ENCODE measurements around the gene PPFIBP1. TPM values are rescaled to one million over a fixed set of nuclear protein-coding genes. Genes with fewer than 3 reads are reported as not detected.

The PPFIBP1 gene
- total and polyA plus RNA-seq, 2 experiments from 2014 or later, result 23.9 to 38.6 TPM

DNA sequence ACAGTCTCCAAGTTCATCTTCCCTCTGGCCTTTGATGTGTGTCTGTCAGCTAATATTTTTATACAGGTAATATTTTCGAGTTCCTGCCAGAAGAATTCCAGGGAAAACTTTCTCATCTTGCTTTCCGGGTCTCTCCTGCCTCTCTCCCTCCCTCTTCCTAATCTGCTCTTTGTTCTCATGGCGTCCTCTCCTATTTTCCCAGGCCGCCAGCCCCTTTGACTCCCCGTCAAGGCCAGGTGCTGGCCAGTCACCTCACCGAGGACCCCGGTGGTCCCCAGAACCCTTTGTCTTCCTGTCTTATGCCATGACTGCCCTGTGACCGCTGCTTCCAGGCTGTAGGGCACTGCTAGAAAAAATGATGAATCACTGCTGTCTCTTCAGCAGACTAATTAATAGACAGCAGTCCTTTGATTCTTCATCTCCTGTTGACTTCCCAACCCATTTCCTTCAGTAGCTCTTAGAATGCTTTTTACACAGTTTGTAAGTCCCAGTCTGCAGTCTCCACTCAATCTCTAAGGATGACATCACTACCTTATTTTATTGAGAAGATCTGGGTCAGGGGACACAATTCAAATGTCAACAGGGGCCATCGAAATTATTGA, 40.7 kb downstream of the PPFIBP1 start:
- Histone ChIP-seq H3K4me3 (no peak overlapping the region), H3K27ac (no peak overlapping the region), H3K79me2 (peaks cover 68% of the 10 kb centered on the region), H4K20me1 (ENCODE audit: insufficient read depth, poor library complexity, severe bottlenecking) (no peaks in the 10 kb centered on the region), H3K4me2 (no peak overlapping the region), H2AFZ (no peak overlapping the region), H3K4me1 (ENCODE audit: insufficient read depth) (no peaks in the 10 kb centered on the region), H3K9me2 (replicated peaks; ENCODE audit: insufficient read depth) (no peaks in the 10 kb centered on the region), H3K27me3 (no peaks in the 10 kb centered on the region), H3K9me3 (ENCODE audit: low read depth) (no peaks in the 10 kb centered on the region), H3K36me3 (replicated peaks; ENCODE audit: insufficient read depth, low read depth) (no peaks in the 10 kb centered on the region)
- 75% methylated on average over 9 of the region's 9 CpGs for WGBS (ENCODE audit: low lambda C conversion rate, missing lambda C conversion rate)
- TF ChIP-seq EZH2 (IDR thresholded peaks at IDR 0.05; ENCODE audit: borderline replicate concordance) (no peak), EZH2phosphoT487 (IDR thresholded peaks at IDR 0.05; ENCODE audit: low read depth, severe bottlenecking, unreplicated experiment) (no peak)
- TF ChIP-seq, protein P1, sequence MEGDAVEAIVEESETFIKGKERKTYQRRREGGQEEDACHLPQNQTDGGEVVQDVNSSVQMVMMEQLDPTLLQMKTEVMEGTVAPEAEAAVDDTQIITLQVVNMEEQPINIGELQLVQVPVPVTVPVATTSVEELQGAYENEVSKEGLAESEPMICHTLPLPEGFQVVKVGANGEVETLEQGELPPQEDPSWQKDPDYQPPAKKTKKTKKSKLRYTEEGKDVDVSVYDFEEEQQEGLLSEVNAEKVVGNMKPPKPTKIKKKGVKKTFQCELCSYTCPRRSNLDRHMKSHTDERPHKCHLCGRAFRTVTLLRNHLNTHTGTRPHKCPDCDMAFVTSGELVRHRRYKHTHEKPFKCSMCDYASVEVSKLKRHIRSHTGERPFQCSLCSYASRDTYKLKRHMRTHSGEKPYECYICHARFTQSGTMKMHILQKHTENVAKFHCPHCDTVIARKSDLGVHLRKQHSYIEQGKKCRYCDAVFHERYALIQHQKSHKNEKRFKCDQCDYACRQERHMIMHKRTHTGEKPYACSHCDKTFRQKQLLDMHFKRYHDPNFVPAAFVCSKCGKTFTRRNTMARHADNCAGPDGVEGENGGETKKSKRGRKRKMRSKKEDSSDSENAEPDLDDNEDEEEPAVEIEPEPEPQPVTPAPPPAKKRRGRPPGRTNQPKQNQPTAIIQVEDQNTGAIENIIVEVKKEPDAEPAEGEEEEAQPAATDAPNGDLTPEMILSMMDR (IDR thresholded peaks at IDR 0.05; ENCODE audit: poor library complexity), result no peak
- DNase-seq (ENCODE audit: low spot score), result no peak

DNA sequence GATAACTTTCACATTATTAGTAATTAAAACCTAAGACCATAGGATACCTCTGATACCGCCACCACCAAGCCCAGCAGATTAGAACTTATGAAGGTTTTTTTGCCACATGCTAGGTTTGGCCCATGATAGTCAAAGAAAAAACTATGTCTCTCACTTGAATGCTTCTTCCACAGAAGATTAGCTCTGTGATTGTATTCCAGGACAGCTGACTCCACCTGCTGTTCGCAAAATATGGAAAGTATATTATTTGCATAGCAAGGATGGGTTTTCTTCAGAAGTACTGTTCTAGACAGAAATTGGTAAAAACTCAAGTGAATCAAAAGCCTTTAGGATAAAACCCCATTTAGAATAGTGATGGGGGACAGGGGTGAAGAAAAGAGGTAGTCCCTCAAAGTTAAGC, 42.2 kb downstream of the PPFIBP1 start:
- no peaks in the 10 kb centered on the region for H4K20me1 ChIP-seq (ENCODE audit: insufficient read depth, poor library complexity, severe bottlenecking)
- H3K27ac ChIP-seq, result no peak overlapping the region
- H3K4me1 ChIP-seq (ENCODE audit: insufficient read depth), result no peaks in the 10 kb centered on the region
- TF ChIP-seq, protein P1 (IDR thresholded peaks at IDR 0.05; ENCODE audit: poor library complexity), result no peak
- TF ChIP-seq EZH2phosphoT487 (IDR thresholded peaks at IDR 0.05; ENCODE audit: low read depth, severe bottlenecking, unreplicated experiment) (no peak), EZH2 (IDR thresholded peaks at IDR 0.05; ENCODE audit: borderline replicate concordance) (no peak)
- DNase-seq (ENCODE audit: low spot score), result no peak
- no peak overlapping the region for H3K4me3 ChIP-seq
- WGBS (ENCODE audit: low lambda C conversion rate, missing lambda C conversion rate), result 90% methylated on average over 2 of the region's 2 CpGs
- no peaks in the 10 kb centered on the region for H3K27me3 ChIP-seq
- H3K79me2 ChIP-seq, result peaks cover 60% of the 10 kb centered on the region
- no peak overlapping the region for H3K4me2 ChIP-seq
- H3K9me2 ChIP-seq (replicated peaks; ENCODE audit: insufficient read depth), result no peaks in the 10 kb centered on the region
- no peak overlapping the region for H2AFZ ChIP-seq
- H3K9me3 ChIP-seq (ENCODE audit: low read depth), result no peaks in the 10 kb centered on the region
- no peaks in the 10 kb centered on the region for H3K36me3 ChIP-seq (replicated peaks; ENCODE audit: insufficient read depth, low read depth)

DNA sequence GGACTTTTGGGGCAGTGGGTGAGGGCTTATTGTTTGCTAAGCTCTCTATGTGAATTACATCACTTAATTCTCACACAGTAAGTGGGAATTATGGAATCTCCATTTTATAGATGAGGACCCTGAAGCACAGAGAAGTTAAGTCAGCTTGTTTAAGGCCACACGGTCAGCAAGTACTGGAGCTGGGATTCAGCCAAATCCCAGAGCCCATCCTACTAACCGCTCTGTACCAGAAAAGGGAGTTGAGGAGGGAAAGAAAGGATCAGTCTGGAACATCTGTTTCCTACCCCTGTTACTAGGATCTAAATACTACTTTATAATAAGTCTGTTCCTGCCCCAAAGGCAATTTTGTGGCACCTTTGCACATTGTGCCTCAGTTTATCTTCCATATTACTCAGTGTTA, 42.6 kb downstream of the PPFIBP1 start:
- no peaks in the 10 kb centered on the region for H3K4me1 ChIP-seq (ENCODE audit: insufficient read depth)
- no peaks in the 10 kb centered on the region for H3K9me2 ChIP-seq (replicated peaks; ENCODE audit: insufficient read depth)
- no peaks in the 10 kb centered on the region for H3K9me3 ChIP-seq (ENCODE audit: low read depth)
- H3K4me2 ChIP-seq, result no peak overlapping the region
- DNase-seq (ENCODE audit: low spot score), result no peak
- H3K36me3 ChIP-seq (replicated peaks; ENCODE audit: insufficient read depth, low read depth), result no peaks in the 10 kb centered on the region
- no peak overlapping the region for H3K27ac ChIP-seq
- no peaks in the 10 kb centered on the region for H4K20me1 ChIP-seq (ENCODE audit: insufficient read depth, poor library complexity, severe bottlenecking)
- peaks cover 59% of the 10 kb centered on the region for H3K79me2 ChIP-seq
- 85% methylated on average over 2 of the region's 2 CpGs for WGBS (ENCODE audit: low lambda C conversion rate, missing lambda C conversion rate)
- H3K4me3 ChIP-seq, result no peak overlapping the region
- no peaks in the 10 kb centered on the region for H3K27me3 ChIP-seq
- H2AFZ ChIP-seq, result no peak overlapping the region
- TF ChIP-seq, protein P1 (IDR thresholded peaks at IDR 0.05; ENCODE audit: poor library complexity), result no peak
- TF ChIP-seq EZH2phosphoT487 (IDR thresholded peaks at IDR 0.05; ENCODE audit: low read depth, severe bottlenecking, unreplicated experiment) (no peak), EZH2 (IDR thresholded peaks at IDR 0.05; ENCODE audit: borderline replicate concordance) (no peak)

Measured in hepatocyte (in vitro differentiated cells).